HepG2 (cell line): Measurements from ENCODE around the gene MDP1. TPM values are rescaled to one million over a fixed set of nuclear protein-coding genes. Genes with fewer than 3 reads are reported as not detected.

ENCODE experiments used
- AFF4 ChIP-seq: sonication (generic); formaldehyde crosslinking; IDR thresholded peaks from 2 replicates; pipeline ENCODE4 v1.4.0; 2020; ENCODE audit warnings: missing genetic modification reagents
- CEBPB ChIP-seq: IDR thresholded peaks from 2 replicates; pipeline ENCODE4 v1.6.1; 2011; ENCODE audit warnings: low read depth, low read length, improper control_type of control experiment, borderline replicate concordance
- LRRFIP1 ChIP-seq: sonication (generic); formaldehyde crosslinking; conservative IDR thresholded peaks from 2 replicates; pipeline ENCODE4 v1.4.0; 2020; ENCODE audit warnings: missing genetic modification reagents
- NCOA1 ChIP-seq: sonication (generic); formaldehyde crosslinking; IDR thresholded peaks from 2 replicates; pipeline ENCODE4 v1.9.0; 2021; ENCODE audit warnings: missing genetic modification reagents
- POLR2G ChIP-seq: fragments of 200-400 bp; formaldehyde crosslinking; IDR thresholded peaks from 2 replicates; pipeline ENCODE4 v1.6.1; 2018; ENCODE audit warnings: mild to moderate bottlenecking, low read depth, low read length, moderate library complexity
- RERE ChIP-seq: IDR thresholded peaks from 2 replicates; pipeline ENCODE4 v1.6.1; 2016; ENCODE audit warnings: low read depth, missing genetic modification reagents, missing compliant biosample characterization
- RNF2 ChIP-seq: fragments of 450-650 bp; conservative IDR thresholded peaks from 2 replicates; pipeline ENCODE4 v1.6.1; 2016; ENCODE audit warnings: low read depth
- RNF219 ChIP-seq: sonication (generic); formaldehyde crosslinking; IDR thresholded peaks from 2 replicates; pipeline ENCODE4 v1.5.0; 2020; ENCODE audit warnings: mild to moderate bottlenecking, missing genetic modification reagents
- SIX1 ChIP-seq: sonication (generic); formaldehyde crosslinking; IDR thresholded peaks from 2 replicates; pipeline ENCODE4 v1.4.0; 2020; ENCODE audit warnings: missing genetic modification reagents, borderline replicate concordance
- THAP8 ChIP-seq: sonication (generic); formaldehyde crosslinking; IDR thresholded peaks from 2 replicates; pipeline ENCODE4 v1.5.1; 2020; ENCODE audit warnings: missing genetic modification reagents, mild to moderate bottlenecking, borderline replicate concordance
- ZNF33A ChIP-seq: sonication (generic); formaldehyde crosslinking; IDR thresholded peaks from 2 replicates; pipeline ENCODE4 v1.5.1; 2020; ENCODE audit warnings: missing genetic modification reagents, mild to moderate bottlenecking, moderate library complexity, borderline replicate concordance
- polyA plus RNA-seq, 8 experiments: library from polyadenylated mRNA; depleted of rRNA in 3 of 8; stranded (reverse) in 7 of 8; unstranded in 1 of 8; fragments of >200 nt; fragmentation: Illumina TruSeq in 4 of 8; extraction: Trizol in 4 of 8; gene quantifications; 2 replicates each; pipeline versions ENCODE4 v1.2.1 to v1.2.3, GENCODE V29; 2011 to 2016; ENCODE audit warnings: low read depth in 4 of 8, missing spikeins in 1 of 8, mixed read lengths in 1 of 8; ENCODE audit not compliant: insufficient read depth in 1 of 8
- total RNA-seq, 5 experiments: library from RNA; depleted of rRNA; stranded (reverse); fragments of >200 nt; fragmentation: Illumina TruSeq; extraction: Trizol; gene quantifications; 2 replicates each; pipeline ENCODE4 v1.2.3, GENCODE V29; 2016; ENCODE audit warnings: low read depth in 1 of 5

The MDP1 gene
- total and polyA plus RNA-seq, 2 of the 13 experiments (the other 11 are each of a cell fraction or from before 2014, with no cell fraction given): 44.1 to 48.7 TPM

GRCh38 chr14:24233538-24233866 is 17.6 kb upstream of the MDP1 start (continued):
- TF ChIP-seq AFF4 (CRISPR knock-in tag): 0 out of 2 replicates have a peak, but pooled peaks have one; percentile 3
- TF ChIP-seq RNF2: no peak
- no peak for TF ChIP-seq POLR2G
- 0 out of 2 replicates have a peak, but pooled peaks have one; percentile 3 for TF ChIP-seq NCOA1 (CRISPR knock-in tag)
- no peak for TF ChIP-seq LRRFIP1 (CRISPR knock-in tag)
- TF ChIP-seq RNF219 (CRISPR knock-in tag): 0 out of 2 replicates have a peak, but pooled peaks have one; percentile 6
- no peak for TF ChIP-seq ZNF33A (CRISPR knock-in tag)
- TF ChIP-seq SIX1: no peak
- TF ChIP-seq CEBPB: no peak
- no peak for TF ChIP-seq RERE (CRISPR knock-in tag)
- no peak for TF ChIP-seq THAP8 (CRISPR knock-in tag)
